Measurements from ENCODE around the gene SMIM35. TPM values are rescaled to one million over a fixed set of nuclear protein-coding genes. Genes with fewer than 3 reads are reported as not detected.

Gene SMIM35
- total RNA-seq, 1 experiment from 2014 or later, result not detected

DNA sequence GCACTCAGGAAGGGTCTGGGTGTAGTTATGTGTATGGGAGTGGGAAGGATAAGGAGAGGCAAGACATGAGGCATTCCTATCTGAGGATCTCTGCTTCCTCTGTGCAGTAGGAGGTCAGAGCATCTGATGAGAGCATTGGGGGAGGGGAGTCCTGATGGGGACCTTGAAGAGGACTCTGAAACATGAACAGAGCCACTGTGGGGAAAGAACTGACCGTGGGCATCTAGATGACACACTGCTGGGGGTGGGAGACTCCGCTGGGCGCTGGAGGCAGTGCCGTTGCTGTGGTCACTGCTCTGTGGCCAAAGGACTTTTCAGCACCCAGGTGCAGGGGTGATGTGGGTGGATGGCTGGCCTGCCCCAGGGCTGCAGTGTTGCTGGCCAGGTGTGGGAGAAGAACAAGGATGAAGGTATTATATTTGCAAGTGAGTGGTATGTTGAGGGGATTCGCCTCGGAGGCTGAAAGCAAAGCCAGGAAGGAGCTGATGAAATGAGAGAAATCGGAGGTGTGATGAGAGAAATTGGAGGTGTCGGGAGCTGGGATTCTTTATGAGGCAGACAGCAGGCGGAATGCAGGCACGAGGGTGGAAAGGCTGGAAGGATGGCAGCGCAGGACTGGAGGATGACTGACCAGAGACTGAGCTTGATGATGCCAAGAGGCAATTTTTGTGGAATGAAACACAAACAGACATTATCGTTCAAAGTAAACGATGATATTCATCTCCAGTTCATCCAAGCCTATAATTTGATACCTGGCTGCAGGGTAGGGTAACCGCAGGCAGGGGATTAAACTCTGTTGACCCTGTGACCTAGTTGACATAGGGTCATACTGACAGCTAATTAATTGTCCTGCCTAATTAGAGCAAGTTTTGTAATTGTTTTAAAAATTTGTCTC is 29.3 kb downstream of the SMIM35 start:
- no peak for DNase-seq (ENCODE audit: low read depth)

DNA sequence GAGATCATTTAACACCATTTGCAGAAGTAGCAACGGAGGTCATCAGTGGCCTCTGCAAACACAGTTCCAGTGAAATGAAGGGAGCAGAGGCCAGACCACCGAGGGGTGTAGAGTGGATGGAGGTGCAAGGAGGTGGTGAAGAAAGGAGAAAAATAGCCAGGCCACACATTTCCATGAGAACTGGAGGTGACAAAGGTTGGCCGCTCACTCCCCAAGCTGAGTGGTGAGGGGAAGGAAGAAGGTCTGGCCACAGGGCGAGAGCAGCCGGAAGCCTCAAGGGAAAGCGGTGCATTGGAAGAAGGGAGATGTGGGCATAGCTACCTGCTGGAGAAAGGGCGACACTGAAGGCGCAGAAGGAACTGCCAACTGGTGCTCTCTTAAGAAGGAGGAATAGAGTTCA is 30.0 kb downstream of the SMIM35 start:
- no peak for DNase-seq (ENCODE audit: low read depth)

DNA sequence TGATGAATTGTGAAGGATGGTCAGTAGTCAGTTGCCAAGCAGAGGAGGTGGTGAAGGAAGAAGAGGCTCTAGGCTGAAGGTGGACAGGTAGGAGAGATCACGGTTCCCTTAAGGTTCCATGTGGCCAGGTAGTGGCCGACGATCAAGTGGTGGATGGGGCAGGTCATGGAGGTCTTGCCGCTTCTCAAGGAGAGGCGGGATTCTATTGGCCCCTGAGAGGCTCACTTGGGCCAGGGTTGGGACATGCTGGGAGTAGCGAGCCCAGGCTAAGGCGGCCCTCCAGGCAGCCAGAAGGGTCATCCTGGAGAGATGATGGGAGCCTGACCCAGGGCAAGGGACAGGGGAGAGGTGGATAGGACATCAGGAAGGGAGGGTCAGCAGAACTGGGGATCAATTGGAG is 30.8 kb downstream of the SMIM35 start:
- no peak for DNase-seq (ENCODE audit: low read depth)

DNA sequence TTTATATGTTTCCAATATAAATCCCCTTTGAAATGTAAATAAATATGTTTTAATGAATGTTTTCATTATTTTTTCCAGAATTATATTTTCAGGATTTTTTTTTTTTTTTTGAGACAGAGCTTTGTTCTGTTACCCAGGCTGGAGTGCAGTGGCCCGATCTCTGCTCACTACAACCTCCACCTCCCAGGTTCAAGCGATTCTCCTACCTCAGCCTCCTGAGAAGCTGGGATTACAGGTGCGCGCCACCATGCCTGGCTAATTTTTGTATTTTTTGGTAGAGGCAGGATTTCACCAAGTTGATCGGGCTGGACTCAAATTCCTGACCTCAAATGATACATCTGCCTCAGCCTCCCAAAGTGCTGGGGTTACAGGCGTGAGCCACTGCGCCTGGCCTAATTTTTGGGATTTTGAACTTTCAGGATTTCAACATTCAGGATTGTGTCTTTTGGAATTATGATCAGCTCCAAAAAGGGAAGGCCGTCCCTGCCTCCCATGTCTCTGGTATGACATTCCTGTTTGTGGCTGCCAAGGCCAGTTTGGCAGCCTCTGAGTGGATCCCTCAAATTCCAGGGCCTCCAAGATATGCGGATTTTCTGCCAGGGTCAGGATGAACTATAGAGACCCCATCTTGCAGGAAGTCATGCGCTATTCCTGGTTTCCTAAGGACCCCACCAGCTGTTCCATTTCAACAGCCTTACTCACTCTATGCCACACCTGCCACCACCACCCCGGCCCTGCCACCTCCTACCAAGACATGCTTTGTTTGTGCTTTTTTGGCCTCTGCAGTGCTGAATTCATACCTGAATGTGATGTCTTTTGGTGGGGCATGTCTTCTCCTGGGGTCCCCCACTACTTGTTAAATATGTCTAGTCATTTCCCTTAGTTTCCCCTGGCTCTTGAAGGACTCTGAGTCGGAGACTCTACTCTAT is 31.8 kb downstream of the SMIM35 start:
- DNase-seq (ENCODE audit: low read depth), result no peak

DNA sequence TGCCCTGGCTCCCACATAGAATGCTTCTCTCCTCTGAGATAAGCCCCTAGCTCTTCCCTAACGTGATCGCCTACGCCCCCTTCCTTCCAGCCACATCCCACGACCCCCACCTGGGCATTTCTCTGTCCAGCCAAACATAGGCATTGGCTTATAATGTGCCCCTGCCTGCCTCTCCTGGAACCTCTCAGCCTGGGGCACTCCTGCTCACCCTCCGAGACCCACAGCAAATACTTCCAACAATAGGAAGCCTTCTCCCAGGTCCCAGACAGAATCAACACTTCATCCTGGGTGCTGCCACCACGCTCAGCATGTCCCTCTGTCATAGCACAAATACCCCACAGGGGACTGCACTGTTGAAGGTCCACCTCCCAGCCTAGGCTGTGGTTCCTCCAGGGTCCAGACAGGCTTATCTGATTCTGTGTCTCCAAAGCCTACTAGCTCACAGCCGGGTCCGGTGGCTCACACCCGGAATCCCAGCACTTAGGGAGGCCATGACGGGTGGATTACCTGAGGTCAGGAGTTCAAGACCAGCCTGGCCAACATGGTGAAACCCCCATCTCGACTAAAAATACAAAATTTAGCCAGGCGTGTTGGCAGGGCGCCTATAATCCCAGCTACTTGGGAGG is 34.1 kb downstream of the SMIM35 start:
- no peak for DNase-seq (ENCODE audit: low read depth)

DNA sequence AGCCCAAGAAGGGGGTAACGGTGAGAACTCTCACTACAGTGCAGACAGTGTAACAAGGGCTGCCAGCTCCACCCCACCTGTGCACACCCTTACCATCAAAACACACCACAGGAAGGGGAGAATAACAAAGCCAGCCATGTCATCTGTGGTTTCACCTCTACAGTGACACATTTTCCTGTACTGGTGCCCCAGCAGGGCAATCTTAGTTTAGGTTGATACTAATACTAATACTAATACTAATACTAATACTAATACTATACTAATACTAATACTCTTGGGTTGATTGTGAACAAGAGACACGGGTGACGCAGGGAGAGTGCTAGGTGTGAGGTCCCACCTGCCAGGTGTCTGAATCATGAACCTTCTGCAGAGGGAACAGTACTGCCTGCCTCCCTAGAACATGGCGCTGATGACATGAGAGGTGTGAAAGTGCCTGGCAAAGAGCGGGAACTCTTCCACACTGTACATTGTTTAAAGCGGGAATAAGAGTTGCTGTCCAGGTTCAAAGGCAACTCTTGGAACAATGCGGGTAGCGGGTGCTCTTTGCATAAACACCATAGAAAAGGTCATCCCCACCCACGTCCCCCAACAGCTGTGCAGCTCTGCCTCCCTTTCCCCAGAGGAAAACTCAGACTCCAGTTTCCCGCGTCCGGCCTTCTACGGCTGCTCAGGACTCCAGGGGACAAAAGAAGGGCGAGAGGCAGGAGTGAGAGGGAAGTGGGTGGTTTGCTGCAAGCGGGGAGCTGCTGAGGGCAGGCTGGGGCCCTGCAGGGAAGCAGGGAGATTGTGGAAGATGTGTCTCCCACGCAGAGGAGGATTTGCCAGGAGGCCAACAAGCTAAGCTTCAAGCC is 34.9 kb downstream of the SMIM35 start:
- no peak for DNase-seq (ENCODE audit: low read depth)

DNA sequence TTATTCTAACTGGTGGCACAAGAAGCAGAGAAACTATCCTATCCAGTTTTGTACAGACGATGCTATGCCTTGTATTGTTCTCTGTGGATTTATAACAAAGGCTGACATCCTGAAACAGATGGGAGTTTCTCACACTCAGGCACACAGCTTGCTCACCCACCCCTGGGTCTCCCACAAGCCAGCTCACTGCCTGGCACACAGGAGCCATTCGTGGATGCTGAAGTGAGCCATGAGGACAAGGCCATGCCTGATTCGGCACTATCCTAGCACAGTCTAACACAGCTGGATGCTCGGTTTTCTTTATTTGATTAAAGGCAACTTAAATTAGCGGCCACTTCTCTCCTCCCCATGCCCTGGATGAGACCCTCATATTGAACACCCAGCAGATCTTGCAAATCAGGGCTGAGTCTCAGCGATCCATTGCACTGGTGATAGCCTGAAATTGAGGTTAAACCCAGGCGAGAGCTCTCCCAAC is 35.6 kb downstream of the SMIM35 start:
- no peak for DNase-seq (ENCODE audit: low read depth)

DNA sequence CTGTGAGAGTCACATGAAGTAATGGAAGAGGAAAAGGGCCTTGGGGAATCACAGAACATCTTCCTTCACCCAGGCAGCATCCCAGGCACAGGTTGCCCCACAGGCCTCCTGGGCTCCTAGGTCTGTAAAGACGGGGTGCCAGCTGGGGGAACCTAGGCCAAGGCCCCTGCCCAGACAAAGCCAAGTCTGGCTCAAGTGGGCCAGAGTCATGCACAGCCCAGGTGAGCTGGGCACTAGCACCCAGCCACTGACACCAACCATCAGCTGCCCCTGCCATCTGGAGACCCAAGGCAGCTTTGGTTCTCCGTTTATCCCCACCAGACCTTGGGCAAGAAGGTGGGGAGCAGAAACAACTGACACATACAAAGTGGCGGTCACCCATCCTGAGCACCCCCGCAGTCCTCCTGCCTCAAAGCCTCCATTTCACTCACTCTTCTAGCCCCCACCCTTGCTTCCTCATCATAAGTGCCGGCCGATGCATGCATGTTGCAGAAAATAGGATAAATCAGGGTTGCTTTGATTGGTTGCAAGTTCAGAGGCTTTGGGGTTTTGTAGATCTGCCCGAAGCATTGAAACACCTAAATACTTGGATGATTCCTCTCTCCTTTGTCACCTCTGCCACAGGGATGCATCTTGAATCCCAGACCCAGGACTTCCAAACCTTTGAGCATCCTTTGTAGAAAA is 36.4 kb downstream of the SMIM35 start:
- DNase-seq (ENCODE audit: low read depth), result no peak

DNA sequence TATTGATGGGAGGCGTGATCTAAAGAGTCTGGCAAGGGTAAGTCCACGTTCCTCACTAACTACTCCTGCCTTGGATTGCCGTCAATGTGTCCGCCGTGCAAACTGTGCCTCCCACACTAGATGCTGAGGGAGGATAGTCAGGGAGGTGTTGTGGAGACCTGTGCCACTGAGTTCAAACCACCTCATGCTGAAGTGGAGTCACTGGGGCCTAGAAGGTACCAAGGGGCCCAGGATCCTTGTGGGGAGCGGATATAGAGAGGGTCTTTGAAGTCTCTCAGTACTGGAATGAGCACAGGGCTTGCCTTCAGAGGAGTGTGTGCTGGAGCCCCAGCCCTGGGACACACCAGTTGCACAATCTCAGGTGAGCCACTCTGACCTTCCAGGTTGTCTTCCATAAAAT is 37.0 kb downstream of the SMIM35 start:
- DNase-seq (ENCODE audit: low read depth), result no peak

DNA sequence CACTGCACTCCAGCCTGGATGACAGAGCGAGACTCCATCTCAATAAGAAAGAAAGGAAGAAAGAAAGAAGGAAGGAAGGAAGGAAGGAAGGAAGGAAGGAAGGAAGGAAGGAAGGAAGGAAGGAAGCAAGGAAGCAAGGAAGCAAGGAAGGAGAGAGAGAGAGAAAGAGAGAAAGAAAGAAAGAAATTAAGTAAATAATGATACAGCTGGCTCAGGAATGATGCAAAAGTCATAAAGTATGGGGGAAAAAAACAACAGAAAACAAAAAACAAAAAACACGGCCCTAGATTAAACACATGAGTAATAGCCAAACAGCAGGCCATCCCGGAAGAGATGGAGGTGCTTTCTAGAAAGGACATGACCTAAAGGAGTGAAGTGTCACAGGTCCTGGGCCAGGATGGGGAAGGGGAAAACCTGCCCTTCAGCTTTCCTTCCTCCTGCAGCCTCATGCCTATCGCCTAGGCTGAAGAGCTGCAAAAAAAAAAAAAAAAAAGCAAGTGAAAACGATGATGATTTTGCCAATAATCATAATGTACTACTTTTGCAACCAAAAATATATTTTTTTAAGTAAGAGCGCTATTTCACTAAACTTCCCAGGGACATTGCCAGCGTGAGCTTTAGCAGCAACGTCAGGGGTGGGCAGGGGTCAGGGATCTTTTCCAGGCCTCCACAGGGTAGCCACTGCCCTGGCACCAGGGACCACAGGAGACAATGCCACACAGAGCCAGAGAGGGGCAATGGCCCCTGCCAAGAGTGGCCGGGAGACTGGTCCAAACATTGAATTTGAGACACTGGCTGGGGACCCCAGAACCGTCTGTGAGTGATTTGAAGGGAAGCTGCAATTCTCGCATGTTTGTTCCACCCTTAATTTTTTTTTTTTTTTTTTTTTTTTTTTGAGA is 38.0 kb downstream of the SMIM35 start:
- no peak for DNase-seq (ENCODE audit: low read depth)

DNA sequence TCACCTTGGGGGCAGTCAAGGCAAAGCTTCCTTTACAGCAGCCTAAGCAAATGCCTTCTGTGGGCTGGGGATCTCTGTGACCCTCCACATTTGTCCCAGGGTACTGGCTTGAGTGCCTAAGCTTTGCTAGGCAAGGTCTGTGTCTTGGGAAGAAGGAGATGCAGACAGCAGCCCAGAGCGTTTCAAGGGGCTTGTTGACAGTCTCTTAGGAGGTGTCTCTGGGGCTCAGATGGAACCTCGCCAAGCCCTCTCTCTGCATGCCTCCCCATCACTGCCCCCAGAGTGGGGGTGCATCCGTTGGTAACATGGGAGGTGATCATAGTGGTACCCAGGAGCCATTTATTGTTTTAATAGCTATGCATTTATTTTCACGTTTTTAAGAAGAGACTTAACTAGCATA is 39.0 kb downstream of the SMIM35 start:
- DNase-seq (ENCODE audit: low read depth), result no peak

DNA sequence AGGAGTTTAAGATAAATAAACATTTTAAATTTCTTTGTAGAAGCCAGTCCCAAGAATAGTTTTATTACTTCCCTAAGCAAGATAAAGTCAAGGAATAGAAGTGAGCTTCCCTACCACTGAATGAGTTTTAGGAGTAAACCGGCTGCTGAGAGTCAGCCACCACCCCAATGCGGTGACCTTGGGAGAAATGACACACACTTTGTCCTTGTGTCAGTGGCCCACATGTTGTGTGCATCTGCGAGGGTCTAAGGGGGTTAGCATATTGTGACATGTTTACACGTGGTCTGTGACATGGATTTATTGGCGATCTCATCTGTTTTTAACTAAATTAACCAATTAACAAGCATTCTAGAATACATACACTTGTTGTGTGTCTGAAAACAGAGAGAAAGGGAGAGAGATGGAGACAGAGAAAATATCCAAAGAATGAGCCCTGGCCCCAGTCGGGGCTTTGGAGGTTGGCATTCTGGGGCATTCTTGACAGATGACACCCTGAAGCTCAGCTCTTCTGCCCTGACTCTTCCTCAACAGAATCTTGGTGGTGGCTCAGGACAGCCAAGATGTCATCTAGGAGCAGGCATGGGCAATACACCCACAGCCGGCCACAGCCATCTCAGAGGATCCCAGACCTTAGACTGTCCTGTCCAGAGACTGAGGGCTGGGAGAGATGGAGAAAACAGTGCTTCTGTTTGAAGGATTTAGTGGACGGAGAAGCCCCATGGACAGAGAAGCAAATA is 39.6 kb downstream of the SMIM35 start:
- DNase-seq (ENCODE audit: low read depth), result no peak

DNA sequence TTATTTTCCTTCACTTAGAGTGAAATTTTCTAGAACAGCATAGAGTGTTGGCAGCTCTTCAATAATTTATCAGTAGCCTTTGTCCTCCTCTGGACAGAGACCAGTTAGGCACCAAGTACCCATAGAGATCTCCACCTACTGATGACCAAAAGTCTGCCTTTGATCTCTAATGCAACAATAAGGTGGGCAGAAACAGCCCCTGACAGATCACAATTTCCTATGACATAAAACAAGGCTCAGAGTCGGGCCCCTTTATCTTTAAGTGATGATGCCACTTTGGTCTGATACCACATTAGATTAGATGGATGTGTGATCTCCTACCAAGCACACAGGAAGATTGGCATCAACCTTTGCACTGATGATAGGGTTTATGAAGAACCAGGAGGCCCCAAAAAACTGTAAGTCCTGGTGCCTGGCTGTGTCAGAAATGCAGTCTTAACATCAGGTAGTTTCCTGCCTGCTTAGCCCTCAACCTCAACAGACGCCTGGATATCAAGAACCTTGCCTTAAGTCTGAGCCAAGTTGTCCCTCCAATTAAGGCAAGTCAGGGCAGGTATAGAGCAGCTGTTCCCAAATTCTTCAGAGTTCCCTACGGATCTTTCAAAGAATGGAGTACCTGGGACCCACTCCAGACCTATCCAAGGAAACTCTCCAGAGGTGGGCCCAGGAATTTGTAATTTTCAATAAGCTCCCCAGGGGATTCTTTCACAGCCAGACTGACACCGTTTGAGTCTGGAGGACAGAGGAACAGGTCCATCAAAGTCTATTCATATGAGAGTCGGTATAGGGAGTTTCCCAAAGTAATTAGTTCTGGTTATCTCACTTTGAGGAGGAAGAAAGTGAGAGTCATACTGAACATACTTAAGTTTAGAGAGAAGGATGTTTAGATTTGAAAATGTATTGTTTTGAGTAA is 40.5 kb downstream of the SMIM35 start:
- DNase-seq (ENCODE audit: low read depth), result no peak

DNA sequence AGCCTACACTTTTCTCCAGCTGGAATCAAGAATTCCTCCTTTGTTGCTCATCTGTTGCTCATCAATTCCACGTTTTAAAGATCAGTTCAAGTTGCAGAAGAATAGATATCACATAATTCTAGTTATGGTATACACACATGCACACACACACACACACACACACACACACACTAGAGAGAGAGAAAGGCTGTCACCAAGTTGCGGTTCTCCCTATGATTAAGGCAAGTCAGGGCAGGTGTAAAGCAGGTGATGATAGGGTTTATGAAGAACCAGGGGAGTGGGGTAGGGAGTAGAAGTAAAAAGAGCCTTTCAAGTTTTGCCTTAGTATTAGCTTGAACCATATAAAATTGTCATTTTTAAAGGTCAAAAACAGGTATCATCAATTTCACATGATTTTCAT is 41.6 kb downstream of the SMIM35 start:
- no peak for DNase-seq (ENCODE audit: low read depth)

DNA sequence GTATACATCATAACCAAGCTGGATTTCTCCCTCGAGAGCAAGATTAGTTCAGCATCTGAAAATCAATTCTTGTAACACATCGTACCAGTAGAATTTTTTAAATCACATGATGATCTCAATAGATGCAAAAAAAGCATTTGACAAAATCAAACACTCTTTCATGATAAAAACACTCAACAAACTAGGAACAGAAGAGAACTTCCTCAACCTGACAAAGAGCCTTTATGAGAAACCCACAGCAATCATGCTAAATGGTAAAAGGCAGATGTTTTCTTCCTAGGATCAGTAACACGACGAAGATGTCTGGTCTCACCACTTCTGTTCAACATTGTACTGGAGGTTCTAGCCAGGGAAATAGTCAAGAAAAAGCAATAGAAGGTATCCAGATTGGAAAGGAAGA is 44.0 kb downstream of the SMIM35 start:
- no peak for DNase-seq (ENCODE audit: low read depth)

DNA sequence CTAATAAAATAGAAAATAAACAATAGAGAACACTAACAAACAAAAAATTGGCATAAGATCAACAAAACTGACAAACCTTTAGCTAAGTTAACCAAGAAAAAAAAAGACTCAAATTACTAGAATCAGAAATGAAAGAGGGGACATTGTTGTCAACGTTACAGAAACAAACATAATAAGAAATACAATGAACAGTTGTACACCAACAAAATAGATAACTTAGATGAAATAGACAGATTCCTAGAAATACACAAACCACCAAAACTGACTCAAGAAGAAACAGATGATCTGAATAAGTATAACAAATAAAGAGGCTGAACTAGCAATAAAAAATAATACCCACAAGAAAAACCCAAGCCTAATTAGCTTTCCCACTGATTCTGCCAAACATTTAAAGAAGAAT is 44.6 kb downstream of the SMIM35 start:
- no peak for DNase-seq (ENCODE audit: low read depth)

DNA sequence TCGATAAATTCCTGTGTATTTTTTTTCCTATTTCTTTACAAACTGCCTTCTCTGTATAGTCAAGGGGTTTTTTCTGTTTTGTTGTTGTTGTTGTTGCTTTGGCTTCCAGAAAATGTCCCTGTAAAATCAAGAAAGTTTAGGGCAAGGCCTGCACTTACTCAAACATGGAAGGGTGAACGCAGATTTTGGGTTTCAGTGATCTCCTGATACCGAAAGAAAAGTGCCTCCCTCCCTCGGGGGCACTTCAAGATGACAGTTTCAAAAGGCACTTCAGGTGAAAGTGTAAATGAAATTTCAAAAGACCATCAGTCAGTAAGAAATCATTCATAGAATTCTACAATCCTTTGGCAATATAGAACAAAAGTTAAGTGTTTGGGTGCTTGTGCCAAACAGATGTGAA is 53.3 kb downstream of the SMIM35 start:
- DNase-seq (ENCODE audit: low read depth), result no peak

DNA sequence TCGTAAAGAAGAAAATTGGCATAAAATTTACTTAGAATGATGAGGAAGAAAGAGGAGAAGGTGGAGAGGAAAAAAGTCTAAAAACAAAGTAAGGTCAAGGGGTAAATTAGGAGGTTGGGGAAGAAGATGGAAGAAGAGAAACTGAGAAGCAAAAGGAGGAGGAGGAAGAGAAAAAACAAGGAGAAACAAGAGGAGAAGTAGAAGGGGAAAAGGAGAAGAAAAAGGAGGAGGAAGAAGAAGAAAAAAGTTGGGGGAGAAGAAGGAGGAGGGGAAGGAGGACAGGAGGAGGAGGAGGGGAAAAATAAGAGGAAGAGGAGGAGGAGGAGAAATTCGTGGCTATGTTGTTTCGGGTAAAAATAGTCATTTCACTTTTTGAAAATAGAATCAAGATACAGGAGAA is 58.1 kb downstream of the SMIM35 start:
- no peak for DNase-seq (ENCODE audit: low read depth)
